IgD-negative memory B cell (primary cell): Measurements from ENCODE around the gene LPCAT4. TPM values are rescaled to one million over a fixed set of nuclear protein-coding genes. Genes with fewer than 3 reads are reported as not detected.
A peak's percentile ranks its signal among the peaks of the same experiment; 100 is the strongest.
"Not testable (repeated sequence)": the region's sequence is repeated elsewhere in the genome, so short reads cannot be mapped to it uniquely, and the experiment has no call there.

Experiments
- H3K27ac Mint-ChIP-seq, 3 donors: one replicate each; pipeline ENCODE4 v1.8.0; 2020 to 2022; ENCODE audit warnings: mild to moderate bottlenecking in 3 of 3, mixed read lengths in 3 of 3, moderate library complexity in 1 of 3
- H3K27me3 Mint-ChIP-seq: one replicate; pipeline ENCODE4 v1.8.0; 2021; ENCODE audit warnings: mixed read lengths
- H3K36me3 Mint-ChIP-seq: one replicate; pipeline ENCODE4 v1.8.0; 2020; ENCODE audit warnings: mild to moderate bottlenecking, mixed read lengths
- H3K4me1 Mint-ChIP-seq, 3 donors: one replicate each; pipeline ENCODE4 v1.8.0; 2020 to 2022; ENCODE audit warnings: mixed read lengths in 3 of 3, mild to moderate bottlenecking in 1 of 3
- H3K4me3 Mint-ChIP-seq, 4 donors: one replicate each; pipeline ENCODE4 v1.8.0; 2020 to 2022; ENCODE audit warnings: mild to moderate bottlenecking in 4 of 4, mixed read lengths in 4 of 4, moderate library complexity in 3 of 4
- H3K9me3 Mint-ChIP-seq, 3 donors: one replicate each; pipeline ENCODE4 v1.8.0; 2020 to 2021; ENCODE audit warnings: mixed read lengths in 3 of 3, mild to moderate bottlenecking in 1 of 3
- polyA plus RNA-seq: library from polyadenylated mRNA; unstranded; fragments of 300-500 nt; fragmentation: Illumina TruSeq; gene quantifications from one replicate; pipeline ENCODE4 v1.2.3, GENCODE V29; 2021

LPCAT4 gene
- polyA plus RNA-seq, 1 donor from 2014 or later: 8.5 TPM

GRCh38 chr15:34353627-34354026 is 13.4 kb downstream of the LPCAT4 start:
- Mint-ChIP-seq H3K36me3 (peaks cover 2% of the 10 kb centered on the region), H3K4me1 (no peaks in the 10 kb centered on the region), H3K27ac (no peak overlapping the region), H3K27me3 (no peaks in the 10 kb centered on the region), H3K4me3 (no peak overlapping the region), H3K9me3 (no peaks in the 10 kb centered on the region)

- not testable (repeated sequence) for H3K9me3 Mint-ChIP-seq, H3K27ac Mint-ChIP-seq, H3K27me3 Mint-ChIP-seq, H3K36me3 Mint-ChIP-seq, H3K4me1 Mint-ChIP-seq, H3K4me3 Mint-ChIP-seq
Measured at GRCh38 chr15:34352996-34353395, 14.0 kb downstream of the LPCAT4 start.

GRCh38 chr15:34349769-34350168 is 17.2 kb downstream of the LPCAT4 start:
- H3K27me3 Mint-ChIP-seq: no peaks in the 10 kb centered on the region
- no peaks in the 10 kb centered on the region for H3K36me3 Mint-ChIP-seq
- H3K4me1 Mint-ChIP-seq: no peaks in the 10 kb centered on the region
- H3K27ac Mint-ChIP-seq: no peak overlapping the region
- H3K9me3 Mint-ChIP-seq: no peaks in the 10 kb centered on the region
- no peak overlapping the region for H3K4me3 Mint-ChIP-seq

- Mint-ChIP-seq H3K27ac (peak overlapping the region in 1 of 3 donors; percentile 18), H3K4me3 (no peak overlapping the region), H3K27me3 (no peaks in the 10 kb centered on the region), H3K4me1 (no peaks in the 10 kb centered on the region), H3K9me3 (no peaks in the 10 kb centered on the region), H3K36me3 (no peaks in the 10 kb centered on the region)
Measured at GRCh38 chr15:34348735-34349300, 18.2 kb downstream of the LPCAT4 start.

DNA sequence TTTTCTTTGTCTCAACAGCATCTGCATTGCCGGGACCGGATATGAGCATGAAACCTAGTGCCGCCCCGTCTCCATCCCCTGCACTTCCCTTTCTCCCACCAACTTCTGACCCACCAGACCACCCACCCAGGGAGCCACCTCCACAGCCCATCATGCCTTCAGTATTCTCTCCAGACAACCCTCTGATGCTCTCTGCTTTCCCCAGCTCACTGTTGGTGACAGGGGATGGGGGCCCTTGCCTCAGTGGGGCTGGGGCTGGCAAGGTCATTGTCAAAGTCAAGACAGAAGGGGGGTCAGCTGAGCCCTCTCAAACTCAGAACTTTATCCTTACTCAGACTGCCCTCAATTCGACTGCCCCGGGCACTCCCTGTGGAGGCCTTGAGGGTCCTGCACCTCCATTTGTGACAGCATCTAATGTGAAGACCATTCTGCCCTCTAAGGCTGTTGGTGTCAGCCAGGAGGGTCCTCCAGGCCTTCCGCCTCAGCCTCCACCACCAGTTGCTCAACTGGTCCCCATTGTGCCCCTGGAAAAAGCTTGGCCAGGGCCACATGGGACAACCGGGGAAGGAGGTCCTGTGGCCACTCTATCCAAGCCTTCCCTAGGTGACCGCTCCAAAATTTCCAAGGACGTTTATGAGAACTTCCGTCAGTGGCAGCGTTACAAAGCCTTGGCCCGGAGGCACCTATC is 18.9 kb downstream of the LPCAT4 start:
- no peak overlapping the region for H3K4me3 Mint-ChIP-seq
- H3K9me3 Mint-ChIP-seq: no peaks in the 10 kb centered on the region
- no peaks in the 10 kb centered on the region for H3K4me1 Mint-ChIP-seq
- no peaks in the 10 kb centered on the region for H3K36me3 Mint-ChIP-seq
- H3K27ac Mint-ChIP-seq: peak overlapping the region in 1 of 3 donors; percentile 73
- H3K27me3 Mint-ChIP-seq: no peaks in the 10 kb centered on the region

GRCh38 chr15:34342737-34343575 is 24.0 kb downstream of the LPCAT4 start, which contains the start of the genes NOP10 and NUTM1:
NOP10 (minus strand) TSS chr15:34343136; CDS start chr15:34343073, 63 bp downstream.
NUTM1 (plus strand) TSS chr15:34343315; CDS start chr15:34343697, 382 bp downstream.
- H3K9me3 Mint-ChIP-seq: no peaks in the 10 kb centered on the region
- H3K36me3 Mint-ChIP-seq: peaks cover 6% of the 10 kb centered on the region
- H3K27me3 Mint-ChIP-seq: no peaks in the 10 kb centered on the region
- H3K4me1 Mint-ChIP-seq: peaks cover 3 to 19% (median 12%) of the 10 kb centered on the region in 3 donors
- H3K4me3 Mint-ChIP-seq: peak within 1 kb of the TSS in 2 of 4 donors; percentile 87 to 89
- H3K27ac Mint-ChIP-seq: peak within 1 kb of the TSS in 1 of 3 donors; percentile 74

DNA sequence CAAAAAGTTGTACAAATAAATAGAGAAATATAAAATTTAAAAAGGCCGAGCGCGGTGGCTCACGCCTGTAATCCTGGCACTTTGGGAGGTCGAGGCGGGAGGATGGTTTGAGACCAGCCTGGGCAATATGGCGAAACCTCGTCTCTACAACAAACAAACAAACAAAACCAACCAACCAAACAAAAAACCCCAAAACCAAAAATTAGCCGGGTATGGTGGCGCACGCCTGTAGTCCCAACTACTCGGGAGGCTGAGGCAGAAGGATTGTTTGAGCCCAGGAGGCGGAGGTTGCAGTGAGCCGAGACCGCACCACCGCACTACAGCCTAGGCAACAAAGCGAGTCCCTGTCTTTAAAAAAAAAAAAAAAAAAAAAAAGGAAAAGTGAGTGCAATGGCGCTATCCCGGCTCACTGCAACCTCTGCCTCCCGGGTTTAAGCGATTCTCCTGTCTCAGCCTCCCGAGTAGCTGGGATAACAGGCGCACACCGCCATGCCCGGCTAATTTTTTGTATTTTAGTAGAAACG is 24.7 kb downstream of the LPCAT4 start:
- H3K27ac Mint-ChIP-seq: peak overlapping the region in 1 of 3 donors; percentile 74
- H3K4me3 Mint-ChIP-seq: peak overlapping the region in 2 of 4 donors; percentile 87 to 89
- H3K36me3 Mint-ChIP-seq, H3K27me3 Mint-ChIP-seq, H3K9me3 Mint-ChIP-seq: not testable (repeated sequence)
- peaks cover 3 to 19% (median 12%) of the 10 kb centered on the region in 3 donors for H3K4me1 Mint-ChIP-seq

DNA sequence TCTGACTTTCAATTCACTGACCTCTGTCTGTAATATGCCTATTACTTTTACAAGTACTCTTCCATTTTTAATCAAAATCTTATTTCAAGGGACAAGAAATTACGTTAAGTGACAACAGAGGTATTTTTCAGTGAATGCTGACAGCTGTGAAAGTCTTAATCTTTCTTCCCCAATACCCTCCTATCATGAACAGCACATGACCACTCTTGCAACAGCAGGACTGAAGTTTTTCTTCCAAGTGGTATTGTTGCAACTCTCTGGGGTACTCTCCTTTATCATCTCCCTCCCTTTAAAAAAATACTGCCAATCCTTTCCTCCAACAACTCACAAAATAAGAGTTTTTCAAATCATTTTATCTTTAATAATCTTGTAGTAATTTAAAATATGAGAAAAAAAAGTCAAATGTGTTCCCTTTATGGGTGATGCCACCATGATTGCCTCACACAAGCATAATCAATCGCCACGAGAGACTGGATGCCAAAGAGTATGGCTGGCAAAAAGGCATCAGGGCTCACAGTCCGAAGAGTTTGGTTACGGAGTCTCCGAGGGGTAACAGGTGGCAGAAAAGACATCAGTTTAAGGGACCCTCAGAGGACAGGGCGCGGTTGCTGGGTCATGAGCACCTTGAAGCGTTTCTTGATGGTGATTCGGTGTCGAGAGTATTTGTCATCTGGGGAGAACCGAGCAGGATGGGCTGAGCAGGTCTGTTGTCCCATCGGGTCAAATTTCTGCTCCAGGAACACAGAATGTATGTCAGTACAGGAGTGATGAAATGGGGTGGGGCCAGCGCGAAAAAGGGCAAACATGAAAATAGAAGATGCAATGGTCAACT is 25.4 kb downstream of the LPCAT4 start:
- Mint-ChIP-seq H3K4me1 (peaks cover 9 to 21% (median 13%) of the 10 kb centered on the region in 3 donors), H3K9me3 (no peaks in the 10 kb centered on the region), H3K27ac (peak overlapping the region; percentile 27 to 74 (median 63)), H3K36me3 (peaks cover 7% of the 10 kb centered on the region), H3K27me3 (no peaks in the 10 kb centered on the region), H3K4me3 (peak overlapping the region; percentile 54 to 89 (median 76))

DNA sequence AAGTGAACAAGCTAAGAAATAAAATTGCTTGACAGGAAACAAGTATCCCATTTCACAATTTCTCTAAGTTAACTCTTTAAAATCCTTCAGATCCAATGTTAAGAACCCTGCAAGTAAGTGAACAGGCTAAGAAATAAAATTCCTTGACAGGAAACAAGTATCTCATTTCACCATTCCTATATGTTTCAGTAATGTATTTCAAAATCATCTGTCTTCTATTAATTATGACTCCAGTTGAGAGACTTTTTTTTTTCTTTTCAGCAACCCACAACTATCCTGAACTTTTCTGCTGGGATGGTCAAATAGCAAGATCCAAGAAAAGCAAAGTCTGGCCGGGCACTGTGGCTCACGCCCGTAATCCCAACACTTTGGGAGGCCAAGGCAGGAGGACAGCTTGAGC is 27.1 kb downstream of the LPCAT4 start:
- Mint-ChIP-seq H3K36me3 (peaks cover 9% of the 10 kb centered on the region), H3K9me3 (no peaks in the 10 kb centered on the region), H3K4me1 (peaks cover 15 to 26% (median 26%) of the 10 kb centered on the region in 3 donors), H3K27me3 (no peaks in the 10 kb centered on the region), H3K27ac (peak overlapping the region in 1 of 3 donors; percentile 46), H3K4me3 (peak overlapping the region in 1 of 4 donors; percentile 67)

GRCh38 chr15:34338347-34338746 is 28.6 kb downstream of the LPCAT4 start:
- Mint-ChIP-seq H3K4me3 (peak overlapping the region in 3 of 4 donors; percentile 90 to 98 (median 93)), H3K9me3 (no peaks in the 10 kb centered on the region), H3K4me1 (peaks cover 17 to 33% (median 32%) of the 10 kb centered on the region in 3 donors), H3K27ac (peak overlapping the region in 1 of 3 donors; percentile 94), H3K36me3 (peaks cover 9% of the 10 kb centered on the region), H3K27me3 (no peaks in the 10 kb centered on the region)

DNA sequence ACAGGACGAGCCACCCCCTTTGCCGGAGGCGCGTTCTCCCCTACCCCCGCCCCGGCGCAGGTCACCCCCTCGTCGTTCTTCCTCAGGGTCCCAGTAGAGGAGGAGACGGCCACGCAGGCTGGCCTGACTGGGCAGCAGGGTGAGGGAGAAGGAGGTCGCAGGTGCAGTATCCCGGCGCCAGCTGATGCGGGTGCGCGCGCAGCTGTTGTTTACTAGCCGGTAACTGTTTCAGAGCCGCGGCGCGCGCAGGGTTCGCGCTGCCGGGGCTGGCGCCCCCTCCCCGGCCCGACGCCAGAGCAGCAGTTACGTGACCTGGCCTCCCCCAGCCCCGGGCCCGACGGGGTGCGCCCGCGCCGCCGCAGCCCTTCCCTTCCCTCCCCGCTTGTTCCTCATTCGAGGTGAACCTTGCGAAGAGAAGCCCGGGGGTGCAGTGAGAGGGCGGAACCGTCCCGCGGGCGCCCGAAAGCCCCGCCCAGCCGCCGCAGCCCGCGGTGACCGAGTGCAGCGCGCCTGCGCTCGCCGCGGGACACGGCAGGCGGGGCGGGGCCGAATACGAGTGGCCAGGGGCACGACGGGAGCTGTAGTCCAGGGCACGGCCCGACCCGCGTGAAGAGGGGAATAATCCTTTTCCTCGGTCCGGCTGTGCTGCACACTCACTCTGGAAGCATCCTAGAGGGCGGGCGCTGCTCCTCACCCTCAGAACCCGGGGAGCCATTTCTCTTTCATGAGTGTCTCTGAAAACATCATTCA is 29.3 kb downstream of the LPCAT4 start, which contains the start of gene SLC12A6:
TSS of gene SLC12A6 (minus strand) at position 225 of the 750 bp plus-strand sequence. CDS start 1,101 bp downstream, outside the sequence.
- H3K9me3 Mint-ChIP-seq: no peaks in the 10 kb centered on the region
- peak within 1 kb of the TSS; percentile 86 to 96 (median 94) for H3K27ac Mint-ChIP-seq
- H3K4me1 Mint-ChIP-seq: peaks cover 20 to 35% (median 33%) of the 10 kb centered on the region in 3 donors
- H3K27me3 Mint-ChIP-seq: no peaks in the 10 kb centered on the region
- peak within 1 kb of the TSS; percentile 93 to 99 (median 98) for H3K4me3 Mint-ChIP-seq
- H3K36me3 Mint-ChIP-seq: peaks cover 9% of the 10 kb centered on the region

DNA sequence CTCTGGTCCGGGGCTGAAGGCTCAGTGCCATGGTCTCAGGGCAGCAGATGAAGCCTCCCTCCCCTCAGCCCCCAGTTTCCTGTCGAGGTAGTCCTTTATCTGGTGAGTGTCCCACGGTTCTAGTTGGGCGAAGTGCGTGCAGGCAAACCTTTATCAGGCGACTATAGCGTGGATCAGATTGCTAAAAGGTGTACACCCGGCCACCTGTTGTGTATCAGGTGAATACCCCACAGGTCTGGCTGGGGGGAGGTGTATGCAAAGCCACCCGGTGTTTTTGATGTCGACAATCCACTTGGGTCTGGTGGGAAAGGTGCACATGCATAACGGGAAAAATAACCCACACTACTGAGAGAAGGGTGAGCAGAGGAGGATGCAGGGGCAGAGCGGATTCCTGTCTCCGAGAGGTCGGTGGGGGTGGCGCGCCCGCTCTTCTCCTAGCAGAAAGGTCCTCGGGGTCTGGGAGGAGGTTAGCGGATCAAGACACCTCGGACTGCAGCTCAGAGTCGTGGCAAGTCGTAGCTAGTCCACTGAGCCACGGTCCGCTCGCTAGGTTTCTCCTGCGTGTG is 29.9 kb downstream of the LPCAT4 start:
- peak overlapping the region; percentile 93 to 99 (median 98) for H3K4me3 Mint-ChIP-seq
- peaks cover 9% of the 10 kb centered on the region for H3K36me3 Mint-ChIP-seq
- peak overlapping the region; percentile 86 to 96 (median 94) for H3K27ac Mint-ChIP-seq
- H3K4me1 Mint-ChIP-seq: peaks cover 23 to 39% (median 36%) of the 10 kb centered on the region in 3 donors
- no peaks in the 10 kb centered on the region for H3K9me3 Mint-ChIP-seq
- H3K27me3 Mint-ChIP-seq: no peaks in the 10 kb centered on the region
